ENCODE measurements around the gene SKOR1. TPM values are rescaled to one million over a fixed set of nuclear protein-coding genes. Genes with fewer than 3 reads are reported as not detected.
A peak's percentile ranks its signal among the peaks of the same experiment; 100 is the strongest.

SKOR1 gene
- total RNA-seq, 1 experiment from 2014 or later = 0.22 TPM

- peak; percentile 73 for DNase-seq (ENCODE audit: low spot score)
- ChIA-PET CTCF (interaction anchor here (1.2 to 1.7 kb wide), 2 partner anchors 17 to 191 kb away, joined by 3 read pairs; no protein-coding TSS in a partner anchor), POLR2A (interaction anchor here (1.4 kb wide), 1 partner anchor 16 kb away, joined by 3 read pairs; no protein-coding TSS in a partner anchor)
- no peak for TF ChIP-seq MYBL2 (CRISPR knock-in tag; IDR thresholded peaks at IDR 0.05)
- TF ChIP-seq NR2C2 (CRISPR knock-in tag; IDR thresholded peaks at IDR 0.05) = no peak
- no peak for TF ChIP-seq ZSCAN18 (CRISPR knock-in tag; IDR thresholded peaks at IDR 0.05)
- TF ChIP-seq ZNF317 (CRISPR knock-in tag; IDR thresholded peaks at IDR 0.05; ENCODE audit: borderline replicate concordance, low read depth) = 0 out of 2 replicates have a peak, but pooled peaks have one; percentile 14
- no peak for TF ChIP-seq JAZF1 (CRISPR knock-in tag; IDR thresholded peaks at IDR 0.05)
- no peak for TF ChIP-seq ELF4 (CRISPR knock-in tag; IDR thresholded peaks at IDR 0.05; ENCODE audit: low read depth)
- TF ChIP-seq ZNF121 (CRISPR knock-in tag; IDR thresholded peaks at IDR 0.05) = no peak
- TF ChIP-seq NFYB (CRISPR knock-in tag; conservative IDR thresholded peaks at IDR 0.05; ENCODE audit: low read depth) = no peak
- peak; percentile 48; the same call in 1 of the 2 replicates for TF ChIP-seq ZNF423 (CRISPR knock-in tag; IDR thresholded peaks at IDR 0.05)
- TF ChIP-seq KAT7 (CRISPR knock-in tag; IDR thresholded peaks at IDR 0.05; ENCODE audit: borderline replicate concordance) = 0 out of 2 replicates have a peak, but pooled peaks have one; percentile 36
- peak; percentile 73; the same call in 1 of the 2 replicates for TF ChIP-seq ZBTB43 (CRISPR knock-in tag; IDR thresholded peaks at IDR 0.05)
- TF ChIP-seq TEAD1 (CRISPR knock-in tag; IDR thresholded peaks at IDR 0.05) = peak; percentile 89; the same call in 1 of the 2 replicates
- TF ChIP-seq ETV6 (CRISPR knock-in tag; IDR thresholded peaks at IDR 0.05) = 0 out of 2 replicates have a peak, but pooled peaks have one; percentile 60
- TF ChIP-seq FOXK1 (CRISPR knock-in tag; IDR thresholded peaks at IDR 0.05) = 0 out of 2 replicates have a peak, but pooled peaks have one; percentile 55
- TF ChIP-seq E2F1 (CRISPR knock-in tag; IDR thresholded peaks at IDR 0.05) = 0 out of 2 replicates have a peak, but pooled peaks have one; percentile 46
- TF ChIP-seq FOXP1 (CRISPR knock-in tag; IDR thresholded peaks at IDR 0.05; ENCODE audit: borderline replicate concordance) = peak; percentile 32; the same call in 1 of the 2 replicates
- TF ChIP-seq ZNF425 (CRISPR knock-in tag; conservative IDR thresholded peaks at IDR 0.05) = no peak
- peak; percentile 36; the same call in 1 of the 2 replicates for TF ChIP-seq SP1 (CRISPR knock-in tag; conservative IDR thresholded peaks at IDR 0.05)
- Mint-ChIP-seq H3K9me3 (no peaks in the 10 kb centered on the region), H3K27me3 (ENCODE audit: low read depth) (no peaks in the 10 kb centered on the region; the same call in 1 of the 2 replicates), H3K36me3 (no peaks in the 10 kb centered on the region), H3K4me3 (no peak overlapping the region), H3K4me1 (peaks cover 36% of the 10 kb centered on the region), H3K27ac (no peak overlapping the region)
- ATAC-seq = peak; percentile 82
These were observed 21.1 kb upstream of the SKOR1 start for GRCh38 chr15:67803996-67804843.

Measured in WTC11 (cell line).